Right lung (tissue), 5 donors: ENCODE results near the gene OPN1MW3. TPM values are rescaled to one million over a fixed set of nuclear protein-coding genes. Genes with fewer than 3 reads are reported as not detected.

ENCODE experiments used
- polyA plus RNA-seq, 5 donors: library from polyadenylated mRNA; unstranded; fragments of 120-200 nt; gene quantifications; one replicate each; pipeline versions ENCODE4 v1.2.1 to v1.2.3, GENCODE V29; 2013; ENCODE audit warnings: inconsistent platforms in 1 of 5, low replicate concordance in 1 of 5; ENCODE audit not compliant: insufficient read length in 5 of 5, insufficient read depth in 1 of 5

The OPN1MW3 gene
- polyA plus RNA-seq, 5 donors = not detected

Other genes with a start within 250 kb of the OPN1MW3 start
- gene IRAK1, start 237.7 kb upstream of the OPN1MW3 start, polyA plus RNA-seq = 10 to 100 TPM; 41.6 to 74.9 (median 48.0) TPM
- gene MECP2, start 159.9 kb upstream of the OPN1MW3 start, polyA plus RNA-seq = 10 to 100 TPM; 24.2 to 32.5 (median 32.3) TPM
- gene OPN1LW, start 113.3 kb upstream of the OPN1MW3 start, polyA plus RNA-seq = not detected
- not detected for gene OPN1MW, start 75.0 kb upstream of the OPN1MW3 start, polyA plus RNA-seq
- gene OPN1MW2, start 37.8 kb upstream of the OPN1MW3 start, polyA plus RNA-seq = not detected
- gene TEX28, start 37.5 kb downstream of the OPN1MW3 start, polyA plus RNA-seq = not detected
- under 1 TPM; 0.28 to 0.37 (median 0.30) TPM for gene TKTL1, start 38.2 kb downstream of the OPN1MW3 start, polyA plus RNA-seq
- 100 to 1,000 TPM; 349 to 757 (median 422) TPM for gene FLNA, start 117.1 kb downstream of the OPN1MW3 start, polyA plus RNA-seq
- gene EMD, start 121.7 kb downstream of the OPN1MW3 start, polyA plus RNA-seq = 10 to 100 TPM; 52.8 to 84.2 (median 63.9) TPM
- 1,000 to 10,000 TPM; 4,389 to 5,989 (median 4,777) TPM for gene RPL10, start 140.8 kb downstream of the OPN1MW3 start, polyA plus RNA-seq
- gene DNASE1L1, start 151.7 kb downstream of the OPN1MW3 start, polyA plus RNA-seq = 10 to 100 TPM in 4 of 5 donors, 1 to 10 TPM in 1; 9.3 to 12.4 (median 10.5) TPM
- 10 to 100 TPM; 31.1 to 44.8 (median 37.6) TPM for gene TAFAZZIN, start 154.0 kb downstream of the OPN1MW3 start, polyA plus RNA-seq
- gene ATP6AP1, start 171.1 kb downstream of the OPN1MW3 start, polyA plus RNA-seq = 100 to 1,000 TPM in 2 of 5 donors, 10 to 100 TPM in 3; 79.5 to 109 (median 96.3) TPM
- gene GDI1, start 179.6 kb downstream of the OPN1MW3 start, polyA plus RNA-seq = 100 to 1,000 TPM; 108 to 164 (median 142) TPM
- 10 to 100 TPM; 37.0 to 58.6 (median 48.1) TPM for gene FAM50A, start 186.6 kb downstream of the OPN1MW3 start, polyA plus RNA-seq
- gene PLXNA3, start 200.7 kb downstream of the OPN1MW3 start, polyA plus RNA-seq = 10 to 100 TPM; 54.4 to 79.2 (median 63.2) TPM
- gene LAGE3, start 221.7 kb downstream of the OPN1MW3 start, polyA plus RNA-seq = 10 to 100 TPM; 12.4 to 33.4 (median 17.1) TPM
- gene UBL4A, start 229.0 kb downstream of the OPN1MW3 start, polyA plus RNA-seq = 10 to 100 TPM; 22.6 to 38.0 (median 28.8) TPM
- 10 to 100 TPM; 13.6 to 24.7 (median 16.8) TPM for gene SLC10A3, start 233.0 kb downstream of the OPN1MW3 start, polyA plus RNA-seq